ENCODE data around the gene ZNF487.

GRCh38 chr10:43417950-43418768, 18.8 kb upstream of the ZNF487 start:
- TF ChIP-seq CTCF (conservative IDR thresholded peaks at IDR 0.05; ENCODE audit: low read length) (no peak), EZH2phosphoT487 (IDR thresholded peaks at IDR 0.05; ENCODE audit: borderline replicate concordance, low read depth, low read length) (no peak)
